Thoracic aorta (tissue), 2 donors: Measurements from ENCODE around the gene BCO1. TPM values are rescaled to one million over a fixed set of nuclear protein-coding genes. Genes with fewer than 3 reads are reported as not detected.

Experiments used
- ATAC-seq: fragments of 150-250 bp; one replicate; pipeline ENCODE4 v1.8.0; 2017; ENCODE audit warnings: low read depth; ENCODE audit not compliant: insufficient number of reproducible peaks, low FRiP score
- DNase-seq: peaks from one replicate; pipeline ENCODE4 v3.0.0-alpha.2; 2020; ENCODE audit warnings: low spot score
- H3K27ac ChIP-seq, 2 donors: fragments of 200-600 bp; sonication (generic); 1 replicate in 1 of 2; 2 replicates in 1 of 2; pipeline ENCODE4 v1.5.1; 2016; ENCODE audit warnings: mild to moderate bottlenecking in 2 of 2, moderate library complexity in 2 of 2
- H3K27me3 ChIP-seq: fragments of 200-600 bp; sonication (generic); replicated peaks from 2 replicates; pipeline ENCODE4 v1.6.0; 2016; ENCODE audit warnings: mild to moderate bottlenecking; ENCODE audit not compliant: insufficient read depth
- H3K36me3 ChIP-seq: fragments of 200-600 bp; sonication (generic); one replicate; pipeline ENCODE4 v1.5.1; 2016
- H3K4me1 ChIP-seq, 2 donors: fragments of 200-600 bp; sonication (generic); 1 replicate in 1 of 2; 2 replicates in 1 of 2; pipeline versions ENCODE4 v1.5.1 to v1.6.0; 2016; ENCODE audit warnings: low read depth in 2 of 2, mild to moderate bottlenecking in 1 of 2; ENCODE audit not compliant: control insufficient read depth in 1 of 2
- H3K4me3 ChIP-seq: fragments of 200-600 bp; sonication (generic); 2 replicates; pipeline ENCODE4 v1.5.1; 2016; ENCODE audit warnings: mild to moderate bottlenecking
- H3K9me3 ChIP-seq: fragments of 200-600 bp; sonication (generic); 2 replicates; pipeline ENCODE4 v1.5.1; 2016
- CTCF ChIP-seq: fragments of 200-600 bp; sonication (generic); IDR thresholded peaks from one replicate; pipeline ENCODE4 v1.5.1; 2019; ENCODE audit warnings: antibody characterized with exemption
- total RNA-seq, 2 donors: library from RNA; depleted of rRNA; stranded (reverse); fragments of >200 nt; gene quantifications; one replicate each; pipeline versions ENCODE4 v1.1.0 to v1.2.3, GENCODE V29; 2016

The BCO1 gene
- total RNA-seq, 2 donors from 2014 or later, result not detected

- DNase-seq (no peak), ATAC-seq (no peak)
- TF ChIP-seq CTCF, result no peak
These were observed 47.7 kb downstream of the BCO1 start for GRCh38 chr16:81286190-81286589.

GRCh38 chr16:81291117-81291516 is 52.6 kb downstream of the BCO1 start:
- DNase-seq (no peak), ATAC-seq (no peak)
- TF ChIP-seq CTCF, result no peak
- Histone ChIP-seq H3K4me3 (no peak overlapping the region), H3K4me1 (no peaks in the 10 kb centered on the region), H3K36me3 (no peaks in the 10 kb centered on the region), H3K9me3 (no peaks in the 10 kb centered on the region), H3K27ac (no peak overlapping the region), H3K27me3 (no peaks in the 10 kb centered on the region)

More at GRCh38 chr16:81286190-81286589, 47.7 kb downstream of the BCO1 start:
- Histone ChIP-seq H3K9me3 (no peaks in the 10 kb centered on the region), H3K27ac (no peak overlapping the region), H3K27me3 (no peaks in the 10 kb centered on the region), H3K4me3 (no peak overlapping the region), H3K36me3 (no peaks in the 10 kb centered on the region), H3K4me1 (no peaks in the 10 kb centered on the region)

GRCh38 chr16:81292936-81293335 is 54.4 kb downstream of the BCO1 start:
- Histone ChIP-seq H3K4me1 (no peaks in the 10 kb centered on the region), H3K9me3 (no peaks in the 10 kb centered on the region), H3K27ac (no peak overlapping the region), H3K27me3 (no peaks in the 10 kb centered on the region), H3K36me3 (no peaks in the 10 kb centered on the region), H3K4me3 (no peak overlapping the region)
- ATAC-seq, result no peak
- TF ChIP-seq CTCF, result no peak
- DNase-seq, result no peak

- Histone ChIP-seq H3K9me3 (no peaks in the 10 kb centered on the region), H3K36me3 (no peaks in the 10 kb centered on the region), H3K27ac (no peak overlapping the region), H3K4me3 (no peak overlapping the region), H3K4me1 (no peaks in the 10 kb centered on the region), H3K27me3 (no peaks in the 10 kb centered on the region)
- ATAC-seq, result no peak
- TF ChIP-seq CTCF, result no peak
- no peak for DNase-seq
These were observed 55.7 kb downstream of the BCO1 start for GRCh38 chr16:81293909-81294802.

- Histone ChIP-seq H3K9me3 (no peaks in the 10 kb centered on the region), H3K27me3 (no peaks in the 10 kb centered on the region), H3K36me3 (no peaks in the 10 kb centered on the region), H3K4me1 (no peaks in the 10 kb centered on the region), H3K4me3 (no peak overlapping the region), H3K27ac (no peak overlapping the region)
- no peak for TF ChIP-seq CTCF
- DNase-seq (no peak), ATAC-seq (no peak)
These were observed 58.1 kb downstream of the BCO1 start for GRCh38 chr16:81296631-81297030.
